HG03575 (cell line): ENCODE results near the gene SGIP1.
"Not testable (repeated sequence)": the region's sequence is repeated elsewhere in the genome, so short reads cannot be mapped to it uniquely, and the experiment has no call there.

Source experiments
- ATAC-seq: cut with Tn5 transposase; IDR thresholded peaks from one replicate; pipeline ENCODE4 v1.9.1; 2021; ENCODE audit not compliant: unreplicated experiment, insufficient number of reproducible peaks, low FRiP score; ENCODE audit errors: extremely low read depth

Gene SGIP1

GRCh38 chr1:66549017-66549416 is 15.1 kb downstream of the SGIP1 start:
- ATAC-seq = no peak

GRCh38 chr1:66550243-66550642 is 16.3 kb downstream of the SGIP1 start:
- no peak for ATAC-seq

GRCh38 chr1:66552287-66552686 is 18.3 kb downstream of the SGIP1 start:
- no peak for ATAC-seq

GRCh38 chr1:66552829-66553228 is 18.9 kb downstream of the SGIP1 start:
- no peak for ATAC-seq

- no peak for ATAC-seq
These were observed 19.9 kb downstream of the SGIP1 start for GRCh38 chr1:66553846-66554245.

GRCh38 chr1:66556161-66556611 is 22.2 kb downstream of the SGIP1 start:
- no peak for ATAC-seq

- ATAC-seq = no peak
These were observed 23.2 kb downstream of the SGIP1 start for GRCh38 chr1:66557157-66557556.

GRCh38 chr1:66559517-66559916 is 25.6 kb downstream of the SGIP1 start:
- ATAC-seq = no peak

GRCh38 chr1:66562561-66562960 is 28.6 kb downstream of the SGIP1 start:
- ATAC-seq = no peak

- ATAC-seq = no peak
These were observed 29.3 kb downstream of the SGIP1 start for GRCh38 chr1:66563094-66563800.

- ATAC-seq = no peak
These were observed 30.1 kb downstream of the SGIP1 start for GRCh38 chr1:66563941-66564630.

- no peak for ATAC-seq
These were observed 36.2 kb downstream of the SGIP1 start for GRCh38 chr1:66570196-66570595.

GRCh38 chr1:66571789-66572188 is 37.8 kb downstream of the SGIP1 start:
- ATAC-seq = no peak

GRCh38 chr1:66575739-66576138 is 41.8 kb downstream of the SGIP1 start:
- ATAC-seq = no peak

- no peak for ATAC-seq
These were observed 42.7 kb downstream of the SGIP1 start for GRCh38 chr1:66576645-66577044.

GRCh38 chr1:66578841-66579240 is 44.9 kb downstream of the SGIP1 start:
- no peak for ATAC-seq

- no peak for ATAC-seq
These were observed 46.1 kb downstream of the SGIP1 start for GRCh38 chr1:66580081-66580480.

- no peak for ATAC-seq
These were observed 49.1 kb downstream of the SGIP1 start for GRCh38 chr1:66583021-66583420.

GRCh38 chr1:66585002-66585401 is 51.0 kb downstream of the SGIP1 start:
- ATAC-seq = no peak

- ATAC-seq = no peak
These were observed 55.4 kb downstream of the SGIP1 start for GRCh38 chr1:66589326-66589725.

- ATAC-seq = not testable (repeated sequence)
These were observed 58.2 kb downstream of the SGIP1 start for GRCh38 chr1:66592106-66592507.
